HG03565 (cell line): Measurements from ENCODE around the gene ATXN1.

ENCODE experiments used
- ATAC-seq: cut with Tn5 transposase; IDR thresholded peaks from one replicate; pipeline ENCODE4 v1.9.1; 2021; ENCODE audit warnings: mild to moderate bottlenecking, moderate library complexity; ENCODE audit not compliant: unreplicated experiment

ATXN1 gene

DNA sequence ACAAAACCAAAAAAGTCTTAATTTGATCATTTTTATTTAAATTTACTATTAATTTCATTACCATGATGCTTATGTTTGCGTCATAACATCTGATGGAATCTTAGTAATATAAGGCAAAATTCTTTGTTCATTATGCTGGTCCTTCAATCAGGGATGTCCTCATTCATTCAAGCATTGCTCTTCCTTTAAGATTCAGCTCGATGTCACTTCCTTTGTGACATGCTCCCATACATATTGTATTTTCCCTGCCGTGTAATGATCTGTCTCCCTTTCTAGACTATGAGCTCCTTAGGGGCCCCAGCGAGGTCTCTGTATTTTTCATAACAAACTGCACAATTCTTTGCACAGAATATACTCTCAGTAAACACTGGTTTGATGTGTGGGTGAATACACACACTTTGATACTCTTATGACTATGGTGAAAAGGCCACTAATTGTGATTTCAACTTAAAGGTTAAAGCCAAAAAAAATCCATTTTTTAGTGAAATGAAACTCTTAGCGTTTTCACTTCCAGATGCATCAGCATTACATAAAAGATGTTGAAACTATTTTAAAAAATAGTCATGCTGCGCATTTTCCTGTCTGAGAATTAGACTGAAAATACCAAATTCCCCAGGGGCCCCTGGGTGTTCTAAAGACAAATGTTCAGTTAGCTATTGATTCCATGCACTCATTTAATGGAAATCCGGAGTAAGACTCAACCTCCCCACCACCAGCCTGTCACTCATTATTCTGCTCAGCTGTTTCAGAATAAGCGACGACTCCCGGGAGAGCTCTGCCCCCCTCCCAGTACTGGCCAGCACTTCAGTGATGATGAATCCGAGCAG is 169.7 kb downstream of the ATXN1 start:
- ATAC-seq = peak; percentile 82

DNA sequence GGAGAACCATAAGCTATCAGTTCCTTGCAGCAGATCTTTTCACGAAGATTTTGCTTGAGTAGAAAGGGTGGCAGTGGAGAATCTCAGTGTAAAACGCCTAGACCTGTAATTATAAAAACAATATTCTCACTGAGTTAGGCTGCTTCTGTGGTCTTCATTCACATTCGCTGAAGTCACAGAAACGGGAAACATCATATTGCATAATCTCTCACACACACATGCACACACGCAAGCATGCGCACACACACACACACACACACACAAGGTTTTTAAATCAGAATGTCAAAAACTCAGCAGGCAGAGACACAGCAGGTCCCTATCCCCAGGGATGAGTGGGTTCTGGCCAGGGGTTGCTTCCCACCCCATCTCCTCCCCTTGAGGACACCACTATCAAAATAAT is 175.5 kb downstream of the ATXN1 start:
- ATAC-seq = no peak

DNA sequence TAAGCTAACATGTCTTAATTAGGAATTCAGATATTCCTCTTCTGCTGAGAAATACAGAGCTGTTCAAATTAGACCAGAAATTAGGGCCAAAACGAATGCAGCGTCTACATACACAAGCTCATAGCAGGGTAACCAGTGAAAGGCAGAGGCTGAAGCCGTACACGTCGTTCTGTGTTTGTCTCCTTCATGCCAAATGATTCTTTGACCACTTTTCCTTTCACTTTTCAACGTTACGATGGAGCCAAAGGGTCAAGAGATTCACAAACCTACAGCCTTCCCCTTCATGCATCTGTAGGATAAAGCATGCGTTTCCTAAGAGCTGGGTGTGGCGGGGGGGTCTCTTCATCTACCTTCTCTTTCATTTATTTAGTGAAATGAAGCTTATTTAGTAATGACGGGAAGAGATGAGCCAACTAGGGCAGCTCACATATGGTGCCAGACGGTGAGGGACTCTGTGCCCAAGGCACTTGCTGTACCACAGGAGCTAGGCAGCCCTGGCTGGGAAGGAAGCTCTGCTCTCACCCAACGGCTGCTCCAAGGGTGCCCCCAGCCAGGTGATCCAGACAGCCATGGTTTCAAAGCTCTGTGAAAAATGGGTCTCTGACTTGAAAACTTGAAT is 178.0 kb downstream of the ATXN1 start:
- no peak for ATAC-seq

DNA sequence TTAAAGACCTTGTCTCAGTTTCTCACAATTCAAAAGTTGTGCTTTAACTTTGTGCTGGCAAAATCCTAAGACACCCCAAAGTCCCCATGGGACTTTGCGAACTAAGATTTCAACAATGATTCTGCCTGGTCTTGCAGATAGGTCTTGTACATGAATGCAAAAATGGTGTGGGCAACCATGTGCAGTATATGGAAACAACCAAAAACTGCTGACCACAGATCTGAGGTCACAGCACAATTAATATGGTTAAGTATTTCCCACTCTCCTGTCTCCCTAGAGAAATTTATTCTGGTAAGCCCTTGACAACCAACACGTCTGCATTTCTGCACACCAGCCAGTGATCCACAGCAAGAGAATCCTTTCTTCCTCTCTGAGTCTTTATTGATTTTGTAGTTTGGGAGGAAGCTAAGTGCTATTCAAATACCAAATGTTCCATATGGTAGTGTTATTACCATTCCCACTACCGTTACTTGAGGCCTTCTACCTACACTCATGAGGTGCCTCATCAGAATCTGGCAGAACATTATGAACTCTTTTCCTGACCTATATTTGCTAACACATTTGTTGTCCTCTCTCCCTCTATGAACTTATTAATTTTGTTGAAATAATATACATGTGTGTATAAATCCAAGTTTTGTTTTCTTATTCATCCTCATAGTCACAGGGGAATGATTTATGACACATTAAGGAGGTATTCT is 178.7 kb downstream of the ATXN1 start:
- no peak for ATAC-seq

DNA sequence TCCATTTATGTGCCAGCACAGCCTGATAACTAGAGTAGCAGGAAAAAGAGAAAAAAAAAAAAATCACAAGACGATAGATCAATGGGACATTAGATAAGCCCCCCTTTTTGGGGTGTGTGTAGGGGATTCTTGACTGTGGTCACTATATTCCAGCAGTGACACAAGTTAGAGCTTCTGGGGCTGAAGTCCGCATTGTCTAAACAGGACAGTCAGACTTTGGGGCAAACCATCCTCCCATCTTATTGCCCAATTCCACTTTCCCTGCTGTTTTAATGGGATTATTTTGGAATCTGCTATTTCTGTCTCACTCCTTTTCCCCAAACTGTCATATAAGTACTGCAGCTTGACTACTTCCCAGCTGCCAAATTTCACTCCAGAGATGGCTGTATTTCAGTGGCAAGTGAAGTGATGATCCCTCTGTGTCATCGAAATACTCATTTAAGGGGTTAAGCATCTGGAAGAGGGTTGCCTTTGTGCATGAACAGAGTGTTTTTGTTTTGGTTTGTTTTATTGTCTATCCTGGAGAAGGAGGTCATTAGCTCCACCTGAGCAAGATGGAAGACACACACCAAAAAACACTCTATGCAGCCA is 182.5 kb downstream of the ATXN1 start:
- ATAC-seq = no peak

DNA sequence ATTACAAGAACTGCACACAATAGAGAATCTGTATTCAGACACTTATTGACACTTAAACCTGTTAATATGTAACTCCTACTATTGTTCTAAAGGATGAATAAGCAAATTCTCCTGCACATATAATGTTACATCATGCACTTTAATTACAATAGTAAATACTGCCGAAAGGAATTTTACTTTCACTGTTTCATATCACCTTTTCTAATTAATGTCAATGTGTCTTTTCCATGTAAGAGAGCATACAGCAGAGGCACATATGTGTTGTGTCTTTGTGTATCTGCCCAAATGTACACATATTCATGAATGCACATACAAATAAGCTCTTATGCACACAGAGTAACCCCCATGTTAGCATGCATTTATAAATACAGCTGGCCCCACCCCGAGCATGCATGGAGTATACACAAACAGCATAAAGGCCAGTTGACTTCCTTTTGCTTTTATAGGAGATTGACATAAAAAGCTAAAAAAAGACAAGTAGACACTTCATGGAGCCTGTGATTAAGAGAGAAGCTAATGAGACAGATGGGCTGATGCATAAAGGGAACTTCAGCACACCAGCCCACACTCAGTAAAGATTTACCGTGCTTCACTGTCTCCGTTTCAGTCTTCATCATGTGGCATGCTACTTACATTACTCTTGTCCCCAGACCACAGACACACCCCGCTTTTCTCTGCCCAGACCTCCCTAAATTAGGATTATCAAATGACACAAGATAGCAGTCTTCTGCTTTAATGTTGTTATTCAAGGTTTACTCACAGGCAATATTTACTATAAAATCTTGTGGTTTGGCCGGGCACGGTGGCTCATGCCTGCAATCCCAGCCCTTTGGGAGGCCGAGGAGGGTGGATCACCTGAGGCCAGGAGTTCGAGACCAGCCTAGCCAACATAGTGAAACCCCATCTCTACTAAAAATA is 184.6 kb downstream of the ATXN1 start:
- peak; percentile 56 for ATAC-seq

DNA sequence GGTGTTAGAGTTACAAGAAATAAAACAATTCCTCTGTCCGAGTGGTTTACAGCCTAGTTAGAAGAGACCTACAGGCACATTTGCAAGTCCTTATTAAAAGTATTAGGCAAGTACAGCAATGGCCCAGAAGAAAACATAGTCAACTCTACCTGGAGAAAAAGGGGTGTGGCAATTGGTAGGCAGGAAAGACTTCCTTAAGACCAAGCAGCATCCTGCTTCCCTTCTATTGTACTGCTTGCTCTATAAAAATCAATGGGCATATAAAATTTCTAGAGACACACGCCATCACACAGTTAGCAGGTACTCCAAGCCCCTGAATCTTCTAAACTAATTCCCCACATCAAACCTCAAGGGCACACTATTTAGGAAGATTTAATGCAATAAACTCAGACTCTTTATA is 185.6 kb downstream of the ATXN1 start:
- ATAC-seq = no peak

DNA sequence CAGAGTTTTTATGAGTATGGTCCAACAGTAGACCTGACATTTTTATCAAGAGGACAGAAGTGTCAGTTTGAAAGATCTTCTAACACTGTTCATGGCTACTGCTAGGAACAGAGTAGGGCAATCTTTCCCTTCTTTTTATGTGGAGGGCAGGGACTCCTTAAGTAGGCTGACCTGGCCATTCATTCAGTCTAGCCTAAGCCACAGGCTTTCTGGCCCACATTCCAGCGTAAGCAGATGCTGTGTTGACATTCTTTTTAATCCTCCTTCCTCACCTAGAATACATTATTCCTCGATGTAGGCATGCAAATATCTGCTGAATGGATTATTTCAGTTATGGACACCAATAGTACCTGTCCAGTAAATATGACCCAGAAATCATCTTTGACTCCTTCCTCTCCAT is 188.3 kb downstream of the ATXN1 start:
- ATAC-seq = no peak

DNA sequence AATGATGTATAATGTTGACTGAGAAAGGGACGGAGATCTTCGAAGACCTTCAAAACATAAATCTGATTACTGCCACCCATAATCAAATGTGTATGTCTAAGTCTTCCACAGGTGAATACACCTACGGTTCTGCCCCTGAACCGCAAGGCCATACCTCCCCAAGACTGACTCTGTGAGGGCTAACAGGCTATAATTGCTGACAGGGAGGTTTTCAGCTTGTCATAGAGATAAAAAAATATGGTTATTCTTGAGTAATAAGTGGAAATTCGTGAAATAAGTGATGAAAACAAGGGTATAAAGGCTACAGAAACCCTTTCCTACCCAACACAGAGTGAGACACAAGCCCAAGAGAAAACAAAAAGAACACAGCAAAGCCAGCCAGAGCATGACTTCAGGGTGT is 188.9 kb downstream of the ATXN1 start:
- no peak for ATAC-seq

DNA sequence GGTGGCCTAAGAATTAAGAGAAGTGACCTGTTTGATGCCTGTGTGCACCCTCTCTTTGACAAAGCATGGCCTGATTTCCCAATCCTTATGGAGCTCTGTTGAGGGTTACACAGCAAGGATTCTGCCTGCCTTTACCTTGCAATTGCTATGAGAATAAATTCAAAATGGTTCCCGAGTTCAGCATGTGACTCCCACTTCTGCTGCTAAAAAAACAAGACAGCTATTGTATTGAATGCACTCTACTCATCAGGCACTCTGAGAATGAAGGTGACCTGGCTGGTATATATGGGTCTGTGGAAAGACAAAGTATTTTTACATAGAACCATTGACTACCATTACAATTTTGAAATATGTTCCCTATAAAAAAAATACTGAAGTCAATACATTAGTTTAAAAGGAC is 190.3 kb downstream of the ATXN1 start:
- no peak for ATAC-seq

DNA sequence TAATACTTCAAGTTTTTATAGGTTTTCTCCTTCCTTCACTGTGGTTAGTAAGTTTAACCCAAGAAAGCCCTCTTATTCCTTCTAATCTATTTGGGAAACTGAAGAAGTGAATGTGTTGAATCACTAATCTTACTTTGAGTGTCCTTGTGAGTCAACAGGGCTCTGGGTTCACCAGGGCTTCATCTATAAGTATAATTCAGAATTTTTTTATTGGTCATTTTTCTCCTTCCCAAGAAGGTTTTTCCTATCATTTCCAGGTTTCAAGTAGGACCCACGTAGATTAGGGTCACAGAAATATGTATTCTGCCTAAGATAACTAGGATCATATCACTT is 191.1 kb downstream of the ATXN1 start:
- ATAC-seq = no peak

DNA sequence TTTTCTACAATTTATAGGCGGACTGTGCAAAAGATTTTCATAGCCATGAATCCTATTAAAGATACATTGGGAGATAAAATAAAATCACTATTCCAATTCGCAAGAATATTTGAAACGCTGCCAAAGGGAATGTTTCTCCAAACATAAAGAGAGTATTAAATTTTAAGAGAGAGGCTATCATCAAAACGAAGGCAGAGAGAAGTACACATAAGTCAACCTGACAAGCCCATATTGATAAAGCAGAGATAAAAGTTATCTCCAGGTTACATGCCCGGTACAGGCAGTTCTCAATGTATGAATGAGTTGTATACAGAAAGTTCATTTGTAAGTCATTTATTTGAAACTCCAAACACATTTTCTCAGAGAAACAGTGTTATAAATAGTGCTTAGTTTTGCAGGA is 193.1 kb downstream of the ATXN1 start:
- no peak for ATAC-seq

DNA sequence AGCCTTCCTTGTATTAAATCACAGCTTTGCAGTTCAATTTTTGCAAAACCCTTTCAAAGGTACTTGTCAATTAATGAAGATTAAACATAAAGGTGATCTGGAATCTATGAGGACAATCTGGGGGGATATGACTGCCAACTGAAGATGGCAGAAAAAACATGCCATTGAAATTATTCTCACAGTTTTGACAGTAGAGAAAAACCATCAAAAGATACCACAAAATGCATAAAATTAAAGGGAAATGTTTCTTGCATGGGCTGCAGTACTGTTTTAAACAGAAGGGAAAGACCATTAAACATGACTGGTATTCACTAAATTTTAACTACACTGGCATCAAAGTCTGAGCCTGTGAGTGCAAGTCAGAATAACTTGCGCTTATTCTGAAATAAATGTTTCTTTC is 194.2 kb downstream of the ATXN1 start:
- ATAC-seq = no peak

DNA sequence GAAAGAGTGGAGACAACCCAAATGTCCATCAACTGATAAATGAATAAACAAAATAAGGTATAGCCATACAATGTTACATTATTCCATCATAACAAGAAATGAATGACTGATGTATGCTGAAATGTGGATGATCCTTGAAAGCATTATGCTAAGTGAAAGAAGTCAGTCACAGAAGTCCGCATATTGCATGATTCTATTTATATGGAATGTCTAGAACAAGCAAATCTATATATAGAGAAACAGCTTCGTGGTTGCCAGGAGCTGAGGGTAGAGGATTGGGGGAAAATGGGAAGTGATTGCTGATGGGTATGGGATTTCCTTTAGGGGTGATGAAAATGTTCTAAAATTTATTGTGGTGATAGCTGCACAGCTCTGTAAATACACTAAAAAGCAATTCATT is 196.8 kb downstream of the ATXN1 start:
- no peak for ATAC-seq

DNA sequence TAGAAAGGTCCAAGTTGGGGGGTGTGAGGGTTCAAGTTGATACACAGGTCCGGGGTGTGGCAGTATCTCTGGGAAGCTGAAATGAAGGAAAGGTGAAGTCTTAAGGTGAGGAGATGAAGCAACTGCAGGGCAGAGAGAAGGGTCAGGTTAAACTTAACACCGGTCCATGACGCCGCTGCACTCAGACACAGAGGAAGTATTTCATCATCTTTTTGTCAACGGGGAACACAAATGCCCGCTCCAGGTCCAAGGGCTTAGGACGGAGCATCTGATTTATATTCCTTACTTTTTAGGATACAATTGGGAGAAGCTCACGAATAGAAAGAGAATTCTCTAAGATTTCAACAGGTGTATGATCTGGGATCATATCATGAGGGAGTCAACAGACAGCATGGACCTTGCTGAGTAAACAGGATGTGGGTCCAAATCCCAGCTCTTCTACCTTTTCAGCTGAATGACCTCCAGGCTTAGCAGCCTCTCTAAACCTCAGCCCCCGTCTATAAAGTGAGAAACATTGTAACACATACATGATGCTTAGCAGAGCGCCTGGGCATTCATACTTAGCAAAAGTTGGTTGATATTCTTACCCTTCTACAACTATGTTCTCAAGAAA is 197.5 kb downstream of the ATXN1 start:
- no peak for ATAC-seq

DNA sequence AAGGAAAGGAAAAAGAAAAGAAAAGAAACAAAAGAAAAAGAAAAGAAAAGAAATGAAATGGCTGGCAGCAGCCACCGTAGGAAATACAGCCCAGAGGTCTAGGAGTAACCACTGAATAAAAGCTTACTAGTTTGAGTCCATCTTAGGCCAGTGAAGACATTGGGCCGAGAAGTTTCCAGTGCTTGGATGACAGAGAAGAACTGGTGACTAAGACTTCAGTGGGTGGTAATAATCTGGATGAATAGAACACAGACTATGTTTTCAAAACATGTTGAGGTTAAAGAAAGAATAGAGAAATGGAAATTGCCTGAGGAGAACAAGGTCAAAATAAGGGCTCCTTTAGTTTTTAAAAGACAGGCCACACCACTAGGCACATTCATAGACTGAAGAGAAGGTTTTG is 198.8 kb downstream of the ATXN1 start:
- ATAC-seq = no peak

DNA sequence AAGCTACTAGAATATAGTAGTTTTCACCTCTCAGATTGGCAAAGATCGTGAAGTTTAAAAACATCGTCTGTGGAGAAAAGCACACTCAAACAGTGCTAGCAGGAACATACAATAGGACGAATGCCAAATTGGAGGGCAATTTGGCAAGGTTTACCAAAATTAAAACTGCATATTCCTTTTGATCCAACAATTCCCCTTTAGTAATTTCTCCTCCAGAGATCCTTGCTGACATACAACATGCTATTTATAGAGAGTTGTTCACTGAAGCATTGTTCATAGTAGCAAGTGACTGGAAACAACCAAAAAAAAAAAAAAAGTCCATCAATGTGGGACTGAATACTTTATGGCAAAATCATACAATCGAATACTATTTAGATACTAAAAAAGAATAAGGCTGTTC is 202.2 kb downstream of the ATXN1 start:
- ATAC-seq = no peak

DNA sequence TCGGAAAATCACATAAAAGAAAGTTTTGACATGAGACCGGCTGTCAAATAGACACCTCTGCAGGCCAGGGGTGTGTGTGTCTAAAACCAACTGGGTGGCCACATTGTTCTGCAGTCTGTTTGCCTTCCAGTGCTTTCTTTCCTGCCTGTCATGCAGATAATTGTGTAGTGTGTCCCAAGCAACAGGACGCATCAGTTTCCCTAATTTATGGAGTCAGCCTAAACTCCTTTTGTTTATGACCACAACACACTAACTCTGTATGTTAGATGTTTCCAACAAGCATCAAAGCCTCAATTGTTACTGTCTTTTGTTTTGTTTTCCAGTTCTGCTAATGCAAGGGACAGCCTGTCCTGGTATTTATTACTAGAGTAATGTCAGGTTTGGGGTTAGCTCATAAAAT is 205.7 kb downstream of the ATXN1 start:
- no peak for ATAC-seq

DNA sequence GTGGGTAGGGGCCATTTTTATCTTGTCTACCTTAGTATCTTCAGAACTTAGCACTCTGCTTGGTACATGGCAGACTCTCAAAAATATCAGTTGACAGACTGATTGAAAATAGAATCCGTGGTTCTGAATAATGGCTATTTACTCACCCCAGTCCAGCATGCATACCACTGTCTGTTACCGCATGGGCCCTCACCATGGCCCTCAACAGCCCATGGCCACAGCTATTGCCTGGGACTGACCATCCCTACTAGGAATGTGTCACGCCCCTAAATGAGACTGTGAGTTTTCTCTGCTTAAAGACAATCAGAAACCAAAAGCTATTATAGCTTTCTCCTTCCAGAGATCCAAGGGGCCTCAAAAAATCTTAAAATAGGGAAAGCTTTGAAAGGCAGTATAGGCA is 207.7 kb downstream of the ATXN1 start:
- ATAC-seq = no peak

DNA sequence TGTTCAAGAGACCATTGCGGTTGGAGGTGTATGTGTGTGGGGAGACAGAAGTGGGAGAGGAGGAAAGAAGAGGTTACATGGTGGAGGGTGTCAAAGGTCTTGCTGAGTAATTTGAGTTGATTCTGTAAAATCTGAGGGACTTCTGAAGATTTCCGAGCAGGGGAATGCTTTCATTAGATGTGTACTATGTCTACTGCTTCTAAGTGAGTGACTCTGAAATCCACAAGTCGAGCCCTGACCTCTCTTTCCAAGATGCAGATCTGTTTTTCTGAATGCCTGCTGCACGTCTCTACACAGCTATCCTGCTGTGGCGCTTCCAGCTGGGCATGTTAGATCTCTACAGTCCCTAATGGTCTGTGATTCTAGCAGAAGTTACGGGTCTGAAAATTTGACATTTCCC is 209.8 kb downstream of the ATXN1 start:
- no peak for ATAC-seq
